Kidney tubule cell (primary cell): ENCODE data around the gene CGB3.
A peak's percentile ranks its signal among the peaks of the same experiment; 100 is the strongest.

Experiments used
- DNase-seq: peaks from one replicate; pipeline ENCODE4 v3.0.0-alpha.2; 2018; ENCODE audit warnings: low spot score

The CGB3 gene

DNA sequence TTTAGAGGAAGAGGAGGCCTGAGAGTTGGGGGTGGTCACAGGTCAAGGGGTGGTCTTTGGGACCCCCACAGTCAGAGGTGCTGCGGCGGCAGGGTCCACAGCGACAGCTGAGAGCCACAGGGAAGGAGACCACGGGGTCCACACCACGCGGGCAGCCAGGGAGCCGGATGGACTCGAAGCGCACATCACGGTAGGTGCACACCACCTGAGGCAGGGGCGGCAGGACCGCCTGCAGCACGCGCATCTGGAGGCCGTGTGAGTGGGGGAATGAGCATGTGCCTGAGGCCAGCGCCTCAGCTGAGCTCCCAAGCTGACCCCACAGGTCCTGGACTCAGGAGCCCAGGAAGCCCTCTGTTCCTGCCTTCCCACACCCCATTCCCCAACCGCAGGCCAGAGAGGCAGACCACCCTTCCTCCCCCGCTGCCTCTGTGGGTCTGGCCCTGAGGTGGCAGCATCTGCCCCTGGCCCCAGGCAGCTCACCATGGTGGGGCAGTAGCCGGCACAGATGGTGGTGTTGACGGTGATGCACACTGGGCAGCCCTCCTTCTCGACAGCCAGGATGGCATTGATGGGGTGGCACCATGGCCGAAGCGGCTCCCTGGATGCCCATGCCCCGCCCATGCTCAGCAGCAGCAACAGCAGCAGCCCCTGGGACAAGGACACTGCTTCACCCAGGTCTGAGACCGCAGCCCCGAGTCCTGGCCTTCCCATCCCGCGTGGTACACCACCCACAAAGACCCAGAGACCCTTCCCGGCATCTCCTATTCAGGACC, 7.9 kb downstream of the CGB3 start:
- peak; percentile 0 for DNase-seq

DNA sequence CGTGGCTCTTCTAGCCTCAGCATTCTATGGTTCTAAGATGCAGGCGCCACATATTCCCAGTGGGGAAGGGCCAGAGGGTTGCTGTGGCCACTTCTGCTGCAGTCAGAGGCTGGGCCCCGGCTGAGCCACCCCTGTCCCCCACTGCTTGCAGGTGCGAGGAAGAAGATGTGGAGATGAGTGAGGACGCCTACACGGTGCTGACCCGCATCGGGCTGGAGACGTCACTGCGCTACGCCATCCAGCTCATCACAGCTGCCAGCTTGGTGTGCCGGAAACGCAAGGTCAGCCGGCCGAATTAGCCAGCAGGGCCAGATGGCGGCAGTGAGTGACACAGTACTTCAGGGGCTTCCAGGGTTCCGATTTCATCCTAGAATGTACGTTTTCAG, 9.3 kb downstream of the CGB3 start:
- no peak for DNase-seq

DNA sequence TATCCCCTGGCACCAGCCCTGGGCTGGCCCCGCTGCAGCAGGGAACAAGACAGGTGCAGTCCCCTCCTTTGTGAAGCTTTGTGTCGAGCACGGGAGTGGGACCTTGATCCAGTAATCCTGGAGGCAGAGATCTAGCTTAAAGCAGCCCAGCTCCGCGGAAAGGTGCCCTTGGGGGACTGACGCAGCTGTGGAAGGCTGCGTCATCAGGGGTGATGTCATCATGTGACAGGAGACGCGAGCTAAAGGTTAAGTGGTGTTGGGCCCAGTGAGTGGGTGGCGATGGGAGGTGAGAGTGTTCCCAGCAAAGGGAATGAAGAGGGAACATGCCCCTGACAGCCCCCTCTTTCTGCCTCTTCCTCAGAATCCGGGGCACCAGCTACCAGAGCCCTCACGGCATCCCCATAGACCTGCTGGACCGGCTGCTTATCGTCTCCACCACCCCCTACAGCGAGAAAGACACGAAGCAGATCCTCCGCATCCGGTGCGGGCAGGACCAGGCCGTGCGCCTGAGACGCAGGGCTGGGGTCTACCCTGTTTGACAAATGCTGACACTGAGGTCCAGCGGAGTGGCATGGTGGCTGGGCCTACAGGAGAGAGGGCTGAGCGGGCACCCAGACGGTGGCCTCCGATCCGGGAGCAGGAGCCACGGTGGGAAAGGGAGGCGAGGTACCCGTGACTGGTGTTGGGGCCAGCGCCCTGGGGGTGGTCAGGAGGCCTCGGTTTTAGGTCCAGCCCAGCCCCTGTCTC, 9.8 kb downstream of the CGB3 start:
- no peak for DNase-seq

DNA sequence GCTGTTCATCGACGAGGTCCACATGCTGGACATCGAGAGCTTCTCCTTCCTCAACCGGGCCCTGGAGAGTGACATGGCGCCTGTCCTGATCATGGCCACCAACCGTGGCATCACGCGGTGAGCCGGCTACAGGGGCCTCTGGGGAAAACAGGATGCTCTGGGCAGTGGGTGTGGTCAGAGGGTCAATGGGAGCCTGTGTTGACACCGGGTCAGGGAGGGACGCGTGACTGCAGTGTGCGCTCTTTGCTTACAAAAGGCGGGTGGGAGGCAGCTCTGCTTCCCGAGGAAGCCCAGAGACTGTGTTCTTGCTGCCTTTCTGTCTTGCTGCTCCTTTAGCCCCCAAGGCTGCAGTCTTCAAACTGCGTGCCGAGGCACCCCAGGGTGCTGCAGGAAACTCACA, 12.9 kb downstream of the CGB3 start:
- DNase-seq = no peak

DNA sequence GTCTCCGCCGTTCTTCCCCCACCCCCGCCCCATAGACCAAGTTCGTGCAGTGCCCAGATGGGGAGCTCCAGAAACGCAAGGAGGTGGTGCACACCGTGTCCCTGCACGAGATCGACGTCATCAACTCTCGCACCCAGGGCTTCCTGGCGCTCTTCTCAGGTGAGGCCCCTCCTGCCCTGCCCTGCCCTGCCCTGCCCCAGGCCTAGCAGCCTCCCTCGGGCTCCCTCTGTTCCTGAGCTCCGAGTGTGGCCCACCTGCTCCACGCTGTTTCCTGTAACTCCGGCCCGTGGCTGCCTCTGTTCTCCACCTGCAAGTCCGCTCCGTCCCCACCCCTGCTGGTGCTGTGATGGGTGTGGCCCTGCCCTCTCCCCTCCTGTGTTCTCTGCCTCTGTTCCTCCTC, 13.7 kb downstream of the CGB3 start:
- DNase-seq = no peak

DNA sequence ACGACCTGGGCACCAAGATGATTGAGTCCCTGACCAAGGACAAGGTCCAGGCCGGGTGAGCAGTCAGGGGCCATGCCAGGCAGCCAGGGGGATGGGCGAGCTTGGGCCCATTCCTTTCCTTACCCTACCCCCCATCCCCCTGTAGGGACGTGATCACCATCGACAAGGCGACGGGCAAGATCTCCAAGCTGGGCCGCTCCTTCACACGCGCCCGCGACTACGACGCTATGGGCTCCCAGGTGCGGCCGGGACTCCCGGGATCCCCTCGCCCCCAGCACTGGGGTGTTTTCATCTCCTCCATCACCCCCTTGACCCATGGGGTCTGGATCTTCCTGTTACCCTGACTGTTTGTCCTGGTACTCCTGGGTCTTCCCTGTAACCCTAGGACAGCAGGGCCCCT, 14.3 kb downstream of the CGB3 start:
- DNase-seq = no peak

DNA sequence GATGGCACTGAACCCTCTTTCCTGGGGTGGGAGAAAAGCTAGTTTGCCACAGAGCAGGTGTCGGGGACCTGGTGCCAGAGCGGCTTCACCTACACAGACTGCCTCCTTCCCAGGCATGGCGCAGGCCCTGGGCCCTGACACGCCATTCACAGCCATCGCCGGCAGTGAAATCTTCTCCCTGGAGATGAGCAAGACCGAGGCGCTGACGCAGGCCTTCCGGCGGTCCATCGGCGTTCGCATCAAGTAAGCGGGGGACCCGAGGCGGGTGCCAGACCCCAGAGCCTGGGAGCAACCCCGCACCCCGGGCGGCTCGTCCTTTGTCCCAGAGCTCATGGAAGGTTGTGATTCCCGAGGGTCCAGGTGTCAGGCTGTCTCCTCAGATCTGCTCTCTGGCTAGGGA, 17.2 kb downstream of the CGB3 start:
- DNase-seq = no peak

DNA sequence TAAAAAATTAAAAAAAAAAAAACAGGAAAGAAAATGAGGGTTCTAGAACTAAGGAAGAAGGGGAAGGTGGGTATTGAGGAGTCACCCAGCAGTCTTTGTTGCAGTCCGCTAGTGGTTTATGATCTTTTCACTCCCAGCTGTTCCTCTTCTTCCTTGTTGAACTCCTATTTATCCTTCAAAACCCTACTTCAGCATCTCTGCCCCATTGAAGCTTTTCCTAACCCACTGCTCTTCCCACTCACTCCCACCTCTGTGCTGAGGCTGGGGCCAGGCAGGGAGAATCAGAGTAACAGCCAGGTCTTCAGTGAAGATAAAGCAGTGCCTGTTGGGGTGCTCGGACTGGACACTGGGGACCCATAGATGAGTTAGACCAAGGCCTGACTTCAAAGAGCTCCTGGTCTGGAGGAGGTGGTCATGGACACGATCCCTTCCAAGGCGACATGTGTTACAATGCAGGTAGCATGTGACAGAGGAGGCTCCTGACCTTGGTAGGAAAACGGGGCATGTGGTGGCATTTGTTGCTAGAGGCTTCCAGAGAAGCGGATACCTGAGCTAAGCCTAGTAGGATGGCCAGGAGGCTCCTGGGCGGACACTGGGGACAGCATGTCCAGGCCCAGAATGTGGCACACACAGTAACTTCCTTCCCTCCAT, 19.0 kb downstream of the CGB3 start:
- DNase-seq = no peak

DNA sequence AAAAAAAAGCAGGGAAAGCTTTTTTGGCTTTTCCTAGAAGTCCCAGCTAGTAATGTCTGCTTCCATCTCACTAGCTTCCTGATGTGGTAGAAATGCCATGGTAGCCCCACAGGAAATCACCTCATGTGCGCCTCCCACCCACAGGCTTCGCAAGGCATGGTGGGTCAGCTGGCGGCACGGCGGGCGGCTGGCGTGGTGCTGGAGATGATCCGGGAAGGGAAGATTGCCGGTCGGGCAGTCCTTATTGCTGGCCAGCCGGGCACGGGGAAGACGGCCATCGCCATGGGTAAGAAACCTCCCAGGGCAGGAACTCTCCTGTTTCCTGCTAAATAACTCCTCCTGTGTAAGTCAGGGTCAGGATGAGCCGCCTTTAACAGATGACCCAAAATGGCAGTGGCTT, 20.0 kb downstream of the CGB3 start:
- no peak for DNase-seq

DNA sequence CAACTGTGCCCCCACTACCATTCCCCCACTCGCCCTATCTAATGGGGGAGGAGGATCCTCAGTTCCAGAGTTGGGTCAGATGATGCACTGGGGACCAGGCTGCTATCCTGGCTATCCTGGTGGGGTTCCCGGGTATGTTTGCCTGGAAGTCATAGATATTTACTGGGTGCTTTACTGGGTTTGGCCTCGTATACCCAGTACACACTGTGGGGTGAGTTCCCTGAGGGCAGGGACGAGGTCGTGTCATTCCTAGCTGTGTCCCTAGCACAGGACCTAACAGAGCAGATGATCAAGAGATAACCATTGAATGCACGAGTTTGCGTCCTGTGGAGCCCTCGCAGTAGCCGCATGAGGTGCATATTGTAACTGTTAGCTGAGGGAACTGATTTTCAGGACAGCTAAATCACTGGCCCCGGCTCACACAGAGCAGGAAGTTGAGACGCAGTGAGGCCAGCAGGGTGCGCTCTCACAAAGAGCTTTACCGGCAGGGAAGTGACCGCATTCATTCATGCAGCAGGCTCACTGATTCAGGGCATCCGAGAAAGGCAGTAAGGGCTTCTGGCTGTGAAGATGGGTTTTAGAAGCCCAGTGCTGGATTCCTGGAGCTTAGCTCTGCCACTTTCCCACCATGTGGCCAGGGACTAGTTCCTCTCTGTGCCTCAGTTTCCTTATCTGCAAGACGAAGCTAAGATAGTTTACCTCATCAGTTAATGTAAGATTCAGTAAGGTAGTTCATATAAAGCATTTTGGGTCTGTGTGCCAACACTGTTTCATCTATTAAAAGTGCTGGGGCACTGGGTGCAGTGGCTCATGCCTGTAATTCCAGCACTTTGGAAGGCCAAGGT, 24.4 kb downstream of the CGB3 start:
- peak; percentile 63 for DNase-seq

DNA sequence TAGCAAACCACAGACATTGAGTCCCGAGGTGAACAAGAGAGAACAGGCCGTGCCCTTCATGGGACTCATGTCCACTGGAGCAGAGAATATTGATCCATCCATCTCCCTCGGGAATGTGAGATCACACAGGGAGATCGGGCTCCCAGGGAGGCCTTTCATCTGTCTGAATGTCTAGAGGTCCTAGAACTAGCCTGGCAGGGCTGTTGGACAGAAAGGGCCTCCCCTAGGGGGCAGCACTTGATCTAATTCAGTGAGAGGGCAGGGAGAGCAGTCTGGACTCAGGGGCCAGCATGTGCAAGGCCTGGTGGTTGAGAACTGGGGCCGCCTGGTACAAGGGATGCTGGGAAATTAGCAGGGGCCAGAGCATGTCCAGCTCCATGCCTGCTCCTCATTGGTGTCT, 26.2 kb downstream of the CGB3 start:
- DNase-seq = peak; percentile 79

DNA sequence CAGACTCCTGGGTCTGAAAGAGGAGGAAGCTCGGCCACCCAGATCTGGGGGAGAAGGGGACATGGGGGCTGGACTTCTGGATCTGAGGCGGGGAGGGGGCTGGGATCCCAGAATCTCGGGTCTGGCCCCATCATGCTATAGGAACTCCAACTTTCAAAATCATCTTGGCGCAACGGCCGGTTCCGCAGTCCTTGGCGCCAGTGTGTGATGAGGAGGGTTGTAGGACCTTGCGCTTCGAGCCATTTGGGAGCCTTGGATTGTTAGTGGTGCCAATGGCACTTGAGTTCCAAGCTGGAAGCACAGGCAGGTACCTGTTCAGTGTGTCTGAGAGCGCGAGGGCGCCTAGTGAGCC, 30.1 kb downstream of the CGB3 start:
- DNase-seq = no peak

DNA sequence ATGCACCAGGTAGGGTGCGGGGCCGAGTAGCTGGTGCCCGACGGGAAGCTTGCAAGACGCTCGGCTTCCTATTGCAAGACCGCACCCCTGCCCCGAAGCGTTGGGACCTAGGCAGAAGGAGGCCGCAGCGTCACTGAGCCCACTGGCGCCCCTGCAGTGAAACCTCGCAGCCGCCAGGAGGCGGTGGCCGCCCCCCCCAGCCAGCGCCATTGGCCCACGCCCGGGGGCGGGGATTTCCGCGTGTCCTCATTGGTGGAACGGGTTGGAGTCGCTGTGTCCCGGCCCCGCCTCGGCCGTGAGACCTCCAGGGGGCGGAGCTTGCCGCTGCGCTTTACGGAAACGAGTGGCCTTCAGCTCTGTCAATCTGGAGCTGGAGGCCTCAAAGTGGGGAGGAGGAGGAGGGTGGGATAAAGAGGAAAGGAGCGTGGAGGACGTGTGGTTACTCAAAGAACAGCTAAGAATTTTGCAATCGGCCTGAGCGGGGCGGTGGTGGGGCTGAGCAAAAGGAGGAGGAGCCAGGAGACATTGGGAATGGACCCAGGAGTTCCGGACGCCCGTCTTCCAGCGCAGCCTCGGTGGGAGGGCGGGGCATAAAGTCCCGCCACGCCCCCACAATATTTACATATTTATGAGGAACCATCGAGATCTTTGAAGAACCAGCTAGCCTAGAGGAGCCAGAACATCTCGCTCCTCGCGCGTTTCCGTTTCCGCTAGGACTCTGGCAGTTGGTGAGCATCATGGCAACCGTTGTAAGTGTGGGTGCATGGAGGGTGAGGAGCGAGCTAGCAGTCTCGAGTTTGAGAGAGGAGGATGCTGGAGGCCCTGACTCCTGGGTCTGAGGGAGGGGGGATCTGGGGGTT, 30.7 kb downstream of the CGB3 start, which contains the start of the genes GYS1 and RUVBL2:
TSS of gene GYS1 (minus strand) at position 135 of the 860 bp plus-strand sequence. CDS start 197 bp downstream, outside the sequence.
TSS of gene RUVBL2 (plus strand) at position 713 of the 860 bp plus-strand sequence. CDS start at position 738, 25 bp downstream.
- DNase-seq = peak; percentile 100

DNA sequence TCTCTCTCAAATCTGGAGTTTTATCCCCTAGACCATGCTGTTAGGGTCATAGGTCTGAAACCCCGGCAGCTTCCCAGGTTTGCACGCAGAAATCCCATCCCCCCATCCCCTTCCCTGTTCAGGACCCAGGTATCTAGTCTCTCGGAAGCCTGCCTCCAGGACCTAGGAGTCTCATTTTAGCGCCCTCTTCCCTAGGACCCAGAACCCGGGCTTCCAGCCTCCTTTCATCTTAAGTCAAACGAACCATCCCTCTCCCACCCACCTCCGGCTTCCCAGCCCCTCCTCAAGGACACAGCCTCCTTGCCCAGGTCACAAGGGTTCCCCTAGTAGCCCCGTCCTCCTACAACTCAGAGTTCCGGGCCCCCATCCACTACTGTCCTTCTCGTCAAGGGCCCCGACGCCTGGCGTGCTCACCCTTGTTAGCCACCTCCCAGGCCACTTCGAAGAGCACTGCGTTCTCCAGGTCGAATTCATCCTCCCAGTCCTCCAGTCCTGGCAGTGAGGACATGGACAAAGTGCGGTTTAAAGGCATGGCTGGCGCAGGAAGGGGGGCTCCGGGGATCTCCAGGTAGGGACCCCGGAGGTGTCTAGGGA, 31.5 kb downstream of the CGB3 start:
- DNase-seq = no peak

DNA sequence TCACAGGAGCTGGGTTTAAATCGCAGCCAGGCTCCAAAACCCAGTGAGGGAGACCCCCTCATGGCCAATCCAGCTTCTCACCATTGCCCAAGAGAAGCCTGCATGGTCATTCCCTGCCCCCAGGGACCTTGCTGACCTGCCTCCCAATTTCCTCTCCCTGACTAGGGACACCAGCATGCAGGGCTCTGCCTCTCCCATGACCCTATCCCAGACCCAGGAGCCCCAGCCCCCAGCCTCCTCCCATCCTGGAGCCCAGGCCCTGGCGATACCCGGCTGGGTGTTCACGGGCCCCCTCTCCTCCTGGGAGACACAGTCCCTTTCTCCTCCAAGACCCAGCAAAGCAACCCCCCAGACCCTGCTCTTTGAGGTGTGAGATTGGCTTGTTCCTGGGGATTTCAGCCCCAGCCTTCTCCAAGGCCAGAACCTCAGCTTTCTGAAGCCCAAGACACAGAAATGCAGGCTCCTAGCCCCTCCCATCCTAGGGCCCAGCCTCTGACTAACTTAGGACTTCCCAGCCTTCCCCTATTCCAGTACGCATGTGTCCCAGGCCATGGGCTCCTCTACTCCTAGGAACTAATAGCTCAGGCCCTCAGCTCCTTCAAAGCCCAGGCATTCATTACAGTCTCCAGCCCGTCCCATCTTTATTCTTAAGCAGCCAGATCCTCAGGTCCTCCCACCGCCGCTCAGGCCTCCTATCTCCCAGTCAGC, 32.1 kb downstream of the CGB3 start:
- peak; percentile 85 for DNase-seq

DNA sequence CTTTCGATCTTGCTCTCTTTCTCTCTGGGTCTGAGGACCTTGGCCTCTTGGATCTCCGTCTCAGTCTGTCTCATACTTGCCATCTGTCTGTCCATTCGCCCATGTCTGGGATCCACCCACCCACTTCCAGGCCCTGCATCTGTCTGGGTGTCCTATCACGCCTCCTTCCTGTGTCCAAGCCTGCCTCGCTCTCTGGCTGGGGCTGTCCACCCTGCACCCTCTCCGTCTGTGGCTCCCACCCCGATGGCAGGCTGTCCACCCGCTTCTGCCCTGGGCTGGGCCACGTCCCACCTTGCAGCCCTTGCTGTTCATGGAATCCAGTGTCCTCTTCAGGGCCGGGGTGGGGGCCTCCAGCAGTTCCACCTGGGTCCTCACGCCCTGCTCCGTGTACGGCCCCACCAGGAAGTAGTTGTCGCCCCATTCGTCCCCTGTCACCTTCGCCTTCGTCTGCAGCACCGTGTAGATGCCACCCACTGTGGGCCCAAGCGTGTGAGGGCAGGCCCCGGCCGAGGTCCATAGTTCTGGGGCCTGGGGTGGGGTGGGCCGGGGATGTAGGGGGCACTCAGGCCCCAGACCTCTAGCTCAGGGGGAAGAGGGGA, 33.0 kb downstream of the CGB3 start:
- no peak for DNase-seq

DNA sequence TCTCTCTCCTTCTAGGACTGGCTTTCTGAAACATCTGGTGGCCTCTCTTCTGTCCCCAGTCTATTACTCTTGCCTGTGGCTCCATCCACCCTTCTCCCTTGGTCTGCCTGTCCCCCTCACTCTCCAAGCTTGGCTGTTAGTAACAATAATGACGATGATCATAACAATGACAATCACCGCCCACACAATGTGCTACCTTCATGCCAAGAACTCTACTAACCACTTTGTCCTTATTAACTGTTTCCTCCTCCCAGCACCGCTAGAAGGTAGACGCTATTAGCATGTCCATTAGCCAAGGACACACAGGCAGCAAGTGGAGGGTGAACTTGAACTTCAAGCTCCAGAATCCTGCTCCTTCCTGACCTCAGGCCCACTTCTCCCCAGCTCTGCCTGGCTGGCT, 33.7 kb downstream of the CGB3 start:
- no peak for DNase-seq

DNA sequence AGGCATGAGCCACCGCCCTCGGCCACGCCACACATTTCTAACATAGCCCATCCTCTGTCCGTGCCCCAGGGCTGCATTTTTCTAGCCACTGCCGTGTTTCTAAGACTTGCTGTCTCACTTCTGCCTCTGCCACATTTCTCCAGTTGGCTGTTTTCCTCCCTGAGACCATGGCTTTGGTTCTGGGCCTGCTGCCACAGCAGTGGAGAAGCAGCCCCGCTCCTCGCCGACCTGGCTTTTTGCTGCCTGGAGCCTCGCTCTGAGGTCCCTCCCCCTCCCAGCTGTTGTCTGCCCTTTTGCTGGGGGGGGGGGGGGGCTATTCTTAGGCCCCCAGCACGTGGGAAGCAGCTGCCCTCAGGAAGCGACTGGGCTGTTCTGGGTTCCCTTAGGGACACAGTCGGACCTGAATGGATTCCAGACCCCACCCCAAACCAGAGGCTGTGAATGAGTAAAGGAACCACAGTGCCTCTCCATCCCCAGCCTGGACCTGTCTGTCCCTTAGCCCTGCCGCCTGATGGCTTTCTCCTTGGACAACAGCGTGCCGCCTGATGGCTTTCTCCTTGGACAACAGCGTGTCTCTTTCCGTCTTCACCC, 34.3 kb downstream of the CGB3 start:
- DNase-seq = no peak

DNA sequence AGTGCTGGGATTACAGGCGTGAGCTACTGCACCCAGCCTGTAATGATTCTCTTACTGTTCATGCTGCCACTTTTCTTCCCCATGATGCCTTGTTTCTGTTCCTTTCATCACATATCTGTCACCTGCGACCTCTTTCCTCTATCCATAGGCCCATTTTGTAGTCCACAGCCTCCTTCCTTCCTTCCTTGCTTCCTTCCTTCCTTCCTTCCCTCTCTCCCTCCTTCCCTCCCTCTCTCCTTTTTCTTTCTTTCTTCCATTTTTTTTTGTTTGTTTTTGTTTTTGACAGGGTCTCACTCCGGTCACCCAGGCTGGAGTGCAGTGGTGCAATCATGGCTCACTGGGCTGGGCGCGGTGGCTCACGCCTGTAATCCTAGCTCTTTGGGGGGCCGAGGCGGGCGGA, 35.3 kb downstream of the CGB3 start:
- no peak for DNase-seq
